ENCODE results near the gene CYP4V2. TPM values are rescaled to one million over a fixed set of nuclear protein-coding genes. Genes with fewer than 3 reads are reported as not detected.

The CYP4V2 gene
- total RNA-seq, 1 experiment from 2014 or later: 2.0 TPM

- no peaks in the 10 kb centered on the region for H3K9me3 Mint-ChIP-seq
- ChIA-PET CTCF (interaction anchor here (2.0 kb wide), 1 partner anchor 46 kb away, joined by 7 read pairs; the partner anchor contains the start of gene CYP4V2), POLR2A (interaction anchor here (0.5 to 1.0 kb wide), 2 partner anchors 16 to 32 kb away, joined by 3 to 4 read pairs; no protein-coding TSS in a partner anchor)
- DNase-seq (ENCODE audit: low spot score): peak; percentile 63
- peak; percentile 47 for ATAC-seq
- TF ChIP-seq RELA (CRISPR knock-in tag; IDR thresholded peaks at IDR 0.05; ENCODE audit: borderline replicate concordance) (no peak), NR2C2 (CRISPR knock-in tag; IDR thresholded peaks at IDR 0.05) (no peak), GTF2I (CRISPR knock-in tag; conservative IDR thresholded peaks at IDR 0.05) (no peak), HMGXB4 (CRISPR knock-in tag; IDR thresholded peaks at IDR 0.05) (no peak; the same call in 1 of the 2 replicates), TEAD4 (CRISPR knock-in tag; IDR thresholded peaks at IDR 0.05) (no peak), ZNF121 (CRISPR knock-in tag; IDR thresholded peaks at IDR 0.05) (no peak), ZNF232 (CRISPR knock-in tag; IDR thresholded peaks at IDR 0.05) (0 out of 2 replicates have a peak, but pooled peaks have one; percentile 24), FOXP1 (CRISPR knock-in tag; IDR thresholded peaks at IDR 0.05; ENCODE audit: borderline replicate concordance) (peak; percentile 37; the same call in 1 of the 2 replicates), JUN (CRISPR knock-in tag; IDR thresholded peaks at IDR 0.05) (no peak), KAT7 (CRISPR knock-in tag; IDR thresholded peaks at IDR 0.05; ENCODE audit: borderline replicate concordance) (0 out of 2 replicates have a peak, but pooled peaks have one; percentile 58), ETV6 (CRISPR knock-in tag; IDR thresholded peaks at IDR 0.05) (no peak)
- TF ChIP-seq, protein P1, sequence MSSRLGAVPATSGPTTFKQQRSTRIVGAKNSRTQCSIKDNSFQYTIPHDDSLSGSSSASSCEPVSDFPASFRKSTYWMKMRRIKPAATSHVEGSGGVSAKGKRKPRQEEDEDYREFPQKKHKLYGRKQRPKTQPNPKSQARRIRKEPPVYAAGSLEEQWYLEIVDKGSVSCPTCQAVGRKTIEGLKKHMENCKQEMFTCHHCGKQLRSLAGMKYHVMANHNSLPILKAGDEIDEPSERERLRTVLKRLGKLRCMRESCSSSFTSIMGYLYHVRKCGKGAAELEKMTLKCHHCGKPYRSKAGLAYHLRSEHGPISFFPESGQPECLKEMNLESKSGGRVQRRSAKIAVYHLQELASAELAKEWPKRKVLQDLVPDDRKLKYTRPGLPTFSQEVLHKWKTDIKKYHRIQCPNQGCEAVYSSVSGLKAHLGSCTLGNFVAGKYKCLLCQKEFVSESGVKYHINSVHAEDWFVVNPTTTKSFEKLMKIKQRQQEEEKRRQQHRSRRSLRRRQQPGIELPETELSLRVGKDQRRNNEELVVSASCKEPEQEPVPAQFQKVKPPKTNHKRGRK (CRISPR knock-in tag; IDR thresholded peaks at IDR 0.05; ENCODE audit: borderline replicate concordance): no peak
- H3K4me3 Mint-ChIP-seq: peak overlapping the region; percentile 77
- H3K4me1 Mint-ChIP-seq: peaks cover 40% of the 10 kb centered on the region
- H3K36me3 Mint-ChIP-seq: no peaks in the 10 kb centered on the region
- H3K27ac Mint-ChIP-seq: no peak overlapping the region
- H3K27me3 Mint-ChIP-seq (ENCODE audit: low read depth): peaks cover 31% of the 10 kb centered on the region
Measured at GRCh38 chr4:186144946-186145569, 46.3 kb upstream of the CYP4V2 start.

- H3K27me3 Mint-ChIP-seq (ENCODE audit: low read depth): peaks cover 31% of the 10 kb centered on the region
- no peak for TF ChIP-seq ETV6 (CRISPR knock-in tag; IDR thresholded peaks at IDR 0.05)
- no peak for TF ChIP-seq ZNF396 (CRISPR knock-in tag; IDR thresholded peaks at IDR 0.05; ENCODE audit: borderline replicate concordance)
- no peak for TF ChIP-seq JAZF1 (CRISPR knock-in tag; IDR thresholded peaks at IDR 0.05)
- no peak for TF ChIP-seq ATF6 (CRISPR knock-in tag; IDR thresholded peaks at IDR 0.05)
- TF ChIP-seq, protein P2, sequence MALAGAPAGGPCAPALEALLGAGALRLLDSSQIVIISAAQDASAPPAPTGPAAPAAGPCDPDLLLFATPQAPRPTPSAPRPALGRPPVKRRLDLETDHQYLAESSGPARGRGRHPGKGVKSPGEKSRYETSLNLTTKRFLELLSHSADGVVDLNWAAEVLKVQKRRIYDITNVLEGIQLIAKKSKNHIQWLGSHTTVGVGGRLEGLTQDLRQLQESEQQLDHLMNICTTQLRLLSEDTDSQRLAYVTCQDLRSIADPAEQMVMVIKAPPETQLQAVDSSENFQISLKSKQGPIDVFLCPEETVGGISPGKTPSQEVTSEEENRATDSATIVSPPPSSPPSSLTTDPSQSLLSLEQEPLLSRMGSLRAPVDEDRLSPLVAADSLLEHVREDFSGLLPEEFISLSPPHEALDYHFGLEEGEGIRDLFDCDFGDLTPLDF (CRISPR knock-in tag; IDR thresholded peaks at IDR 0.05): no peak
- no peak for TF ChIP-seq GTF2I (CRISPR knock-in tag; conservative IDR thresholded peaks at IDR 0.05)
- no peak for TF ChIP-seq EMX1 (CRISPR knock-in tag; IDR thresholded peaks at IDR 0.05)
- no peak for TF ChIP-seq PRRX2 (CRISPR knock-in tag; IDR thresholded peaks at IDR 0.05)
- no peak for TF ChIP-seq ZNF423 (CRISPR knock-in tag; IDR thresholded peaks at IDR 0.05)
- TF ChIP-seq, protein P3, sequence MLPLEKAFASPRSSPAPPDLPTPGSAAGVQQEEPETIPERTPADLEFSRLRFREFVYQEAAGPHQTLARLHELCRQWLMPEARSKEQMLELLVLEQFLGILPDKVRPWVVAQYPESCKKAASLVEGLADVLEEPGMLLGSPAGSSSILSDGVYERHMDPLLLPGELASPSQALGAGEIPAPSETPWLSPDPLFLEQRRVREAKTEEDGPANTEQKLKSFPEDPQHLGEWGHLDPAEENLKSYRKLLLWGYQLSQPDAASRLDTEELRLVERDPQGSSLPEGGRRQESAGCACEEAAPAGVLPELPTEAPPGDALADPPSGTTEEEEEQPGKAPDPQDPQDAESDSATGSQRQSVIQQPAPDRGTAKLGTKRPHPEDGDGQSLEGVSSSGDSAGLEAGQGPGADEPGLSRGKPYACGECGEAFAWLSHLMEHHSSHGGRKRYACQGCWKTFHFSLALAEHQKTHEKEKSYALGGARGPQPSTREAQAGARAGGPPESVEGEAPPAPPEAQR (CRISPR knock-in tag; IDR thresholded peaks at IDR 0.05): no peak
- no peak for TF ChIP-seq HMGA2 (CRISPR knock-in tag; IDR thresholded peaks at IDR 0.05)
- TF ChIP-seq, protein P4, sequence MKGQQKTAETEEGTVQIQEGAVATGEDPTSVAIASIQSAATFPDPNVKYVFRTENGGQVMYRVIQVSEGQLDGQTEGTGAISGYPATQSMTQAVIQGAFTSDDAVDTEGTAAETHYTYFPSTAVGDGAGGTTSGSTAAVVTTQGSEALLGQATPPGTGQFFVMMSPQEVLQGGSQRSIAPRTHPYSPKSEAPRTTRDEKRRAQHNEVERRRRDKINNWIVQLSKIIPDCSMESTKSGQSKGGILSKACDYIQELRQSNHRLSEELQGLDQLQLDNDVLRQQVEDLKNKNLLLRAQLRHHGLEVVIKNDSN (CRISPR knock-in tag; IDR thresholded peaks at IDR 0.05): no peak
- TF ChIP-seq, protein P5, sequence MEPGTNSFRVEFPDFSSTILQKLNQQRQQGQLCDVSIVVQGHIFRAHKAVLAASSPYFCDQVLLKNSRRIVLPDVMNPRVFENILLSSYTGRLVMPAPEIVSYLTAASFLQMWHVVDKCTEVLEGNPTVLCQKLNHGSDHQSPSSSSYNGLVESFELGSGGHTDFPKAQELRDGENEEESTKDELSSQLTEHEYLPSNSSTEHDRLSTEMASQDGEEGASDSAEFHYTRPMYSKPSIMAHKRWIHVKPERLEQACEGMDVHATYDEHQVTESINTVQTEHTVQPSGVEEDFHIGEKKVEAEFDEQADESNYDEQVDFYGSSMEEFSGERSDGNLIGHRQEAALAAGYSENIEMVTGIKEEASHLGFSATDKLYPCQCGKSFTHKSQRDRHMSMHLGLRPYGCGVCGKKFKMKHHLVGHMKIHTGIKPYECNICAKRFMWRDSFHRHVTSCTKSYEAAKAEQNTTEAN (CRISPR knock-in tag; IDR thresholded peaks at IDR 0.05): no peak
- no peak for TF ChIP-seq SMAD4 (CRISPR knock-in tag; IDR thresholded peaks at IDR 0.05)
- no peak for TF ChIP-seq NR3C1 (CRISPR knock-in tag; conservative IDR thresholded peaks at IDR 0.05; ENCODE audit: low read depth)
Measured at GRCh38 chr4:186146458-186146857, 44.9 kb upstream of the CYP4V2 start.

More at GRCh38 chr4:186146458-186146857, 44.9 kb upstream of the CYP4V2 start:
- DNase-seq (ENCODE audit: low spot score) (no peak), ATAC-seq (no peak)
- no peaks in the 10 kb centered on the region for H3K9me3 Mint-ChIP-seq
- peaks cover 41% of the 10 kb centered on the region for H3K4me1 Mint-ChIP-seq
- no peak overlapping the region for H3K27ac Mint-ChIP-seq
- no peaks in the 10 kb centered on the region for H3K36me3 Mint-ChIP-seq
- ChIA-PET CTCF (interaction anchor here (0.8 to 2.0 kb wide), 5 partner anchors 9 to 80 kb away, joined by 3 to 7 read pairs (median 4); partner anchors contain the start of genes CYP4V2 and TLR3), POLR2A (no interaction called here)
- peak overlapping the region; percentile 77; the same call in 1 of the 2 replicates for H3K4me3 Mint-ChIP-seq
